Keratinocyte (primary cell): ENCODE measurements around the gene AKR1D1.

Source experiments
- CTCF ChIP-seq, 3 experiments: IDR thresholded peaks in 1 of 3; conservative IDR thresholded peaks in 1 of 3; optimal IDR thresholded peaks in 1 of 3; 2 replicates in 2 of 3; 3 replicates in 1 of 3; pipeline versions ENCODE3 to v1.5.1; 2011; ENCODE audit warnings: low read length in 3 of 3, mild to moderate bottlenecking in 3 of 3, moderate library complexity in 2 of 3, control low read depth in 1 of 3, inconsistent platforms in 1 of 3; ENCODE audit not compliant: insufficient read depth in 2 of 3; ENCODE audit errors: extremely low read depth in 1 of 3
- EZH2 ChIP-seq: IDR thresholded peaks from one replicate; pipeline ENCODE4 v1.6.1; 2012; ENCODE audit warnings: inconsistent platforms, mild to moderate bottlenecking, low read length, moderate library complexity

DNA sequence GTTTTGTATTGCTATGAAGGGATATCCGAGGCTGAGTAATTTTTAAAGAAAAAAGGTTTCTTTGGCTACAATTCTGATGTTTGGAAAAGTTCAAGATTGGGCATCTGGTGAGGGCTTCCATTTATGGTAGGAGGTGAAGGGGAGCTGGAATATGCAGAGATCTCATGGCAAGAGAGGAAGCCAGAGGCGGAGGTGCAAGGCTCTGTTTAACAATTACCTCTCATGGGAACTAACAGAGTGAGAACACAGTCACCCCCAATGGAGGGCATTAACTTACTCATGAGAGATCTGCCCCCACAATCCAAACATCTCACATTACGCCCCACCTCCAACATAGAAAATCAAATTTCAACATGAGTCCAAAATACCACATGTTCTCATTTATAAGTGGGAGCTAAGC lies 62.0 kb downstream of the AKR1D1 start:
- no peak for TF ChIP-seq EZH2
- no peak for TF ChIP-seq CTCF (optimal IDR thresholded peaks at IDR 0.05 in 1 of 3, IDR thresholded peaks at IDR 0.05 in 1 of 3, conservative IDR thresholded peaks at IDR 0.05 in 1 of 3; ENCODE audit: extremely low read depth in 1 of 3, insufficient read depth in 2 of 3, low read length in 3 of 3)
